HG03159 (cell line): ENCODE measurements around the gene CIITA.
"Not testable (repeated sequence)": the region's sequence is repeated elsewhere in the genome, so short reads cannot be mapped to it uniquely, and the experiment has no call there.

Experiments used
- ATAC-seq: cut with Tn5 transposase; IDR thresholded peaks from one replicate; pipeline ENCODE4 v1.9.1; 2021; ENCODE audit warnings: mild to moderate bottlenecking, moderate library complexity; ENCODE audit not compliant: unreplicated experiment

The CIITA gene, protein sequence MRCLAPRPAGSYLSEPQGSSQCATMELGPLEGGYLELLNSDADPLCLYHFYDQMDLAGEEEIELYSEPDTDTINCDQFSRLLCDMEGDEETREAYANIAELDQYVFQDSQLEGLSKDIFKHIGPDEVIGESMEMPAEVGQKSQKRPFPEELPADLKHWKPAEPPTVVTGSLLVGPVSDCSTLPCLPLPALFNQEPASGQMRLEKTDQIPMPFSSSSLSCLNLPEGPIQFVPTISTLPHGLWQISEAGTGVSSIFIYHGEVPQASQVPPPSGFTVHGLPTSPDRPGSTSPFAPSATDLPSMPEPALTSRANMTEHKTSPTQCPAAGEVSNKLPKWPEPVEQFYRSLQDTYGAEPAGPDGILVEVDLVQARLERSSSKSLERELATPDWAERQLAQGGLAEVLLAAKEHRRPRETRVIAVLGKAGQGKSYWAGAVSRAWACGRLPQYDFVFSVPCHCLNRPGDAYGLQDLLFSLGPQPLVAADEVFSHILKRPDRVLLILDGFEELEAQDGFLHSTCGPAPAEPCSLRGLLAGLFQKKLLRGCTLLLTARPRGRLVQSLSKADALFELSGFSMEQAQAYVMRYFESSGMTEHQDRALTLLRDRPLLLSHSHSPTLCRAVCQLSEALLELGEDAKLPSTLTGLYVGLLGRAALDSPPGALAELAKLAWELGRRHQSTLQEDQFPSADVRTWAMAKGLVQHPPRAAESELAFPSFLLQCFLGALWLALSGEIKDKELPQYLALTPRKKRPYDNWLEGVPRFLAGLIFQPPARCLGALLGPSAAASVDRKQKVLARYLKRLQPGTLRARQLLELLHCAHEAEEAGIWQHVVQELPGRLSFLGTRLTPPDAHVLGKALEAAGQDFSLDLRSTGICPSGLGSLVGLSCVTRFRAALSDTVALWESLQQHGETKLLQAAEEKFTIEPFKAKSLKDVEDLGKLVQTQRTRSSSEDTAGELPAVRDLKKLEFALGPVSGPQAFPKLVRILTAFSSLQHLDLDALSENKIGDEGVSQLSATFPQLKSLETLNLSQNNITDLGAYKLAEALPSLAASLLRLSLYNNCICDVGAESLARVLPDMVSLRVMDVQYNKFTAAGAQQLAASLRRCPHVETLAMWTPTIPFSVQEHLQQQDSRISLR

DNA sequence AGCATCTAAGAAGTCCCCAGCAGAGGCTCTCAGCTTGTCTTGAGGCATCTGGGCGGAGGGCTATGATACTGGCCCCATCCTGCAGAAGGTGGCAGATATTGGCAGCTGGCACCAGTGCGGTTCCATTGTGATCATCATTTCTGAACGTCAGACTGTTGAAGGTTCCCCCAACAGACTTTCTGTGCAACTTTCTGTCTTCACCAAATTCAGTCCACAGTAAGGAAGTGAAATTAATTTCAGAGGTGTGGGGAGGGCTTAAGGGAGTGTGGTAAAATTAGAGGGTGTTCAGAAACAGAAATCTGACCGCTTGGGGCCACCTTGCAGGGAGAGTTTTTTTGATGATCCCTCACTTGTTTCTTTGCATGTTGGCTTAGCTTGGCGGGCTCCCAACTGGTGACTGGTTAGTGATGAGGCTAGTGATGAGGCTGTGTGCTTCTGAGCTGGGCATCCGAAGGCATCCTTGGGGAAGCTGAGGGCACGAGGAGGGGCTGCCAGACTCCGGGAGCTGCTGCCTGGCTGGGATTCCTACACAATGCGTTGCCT is at the start of gene CIITA:
Gene CIITA, plus strand, starts transcription at position 404 of the 543 bp plus-strand sequence. Its CDS starts 129 bp downstream, at position 533.
- peak; percentile 58 for ATAC-seq

DNA sequence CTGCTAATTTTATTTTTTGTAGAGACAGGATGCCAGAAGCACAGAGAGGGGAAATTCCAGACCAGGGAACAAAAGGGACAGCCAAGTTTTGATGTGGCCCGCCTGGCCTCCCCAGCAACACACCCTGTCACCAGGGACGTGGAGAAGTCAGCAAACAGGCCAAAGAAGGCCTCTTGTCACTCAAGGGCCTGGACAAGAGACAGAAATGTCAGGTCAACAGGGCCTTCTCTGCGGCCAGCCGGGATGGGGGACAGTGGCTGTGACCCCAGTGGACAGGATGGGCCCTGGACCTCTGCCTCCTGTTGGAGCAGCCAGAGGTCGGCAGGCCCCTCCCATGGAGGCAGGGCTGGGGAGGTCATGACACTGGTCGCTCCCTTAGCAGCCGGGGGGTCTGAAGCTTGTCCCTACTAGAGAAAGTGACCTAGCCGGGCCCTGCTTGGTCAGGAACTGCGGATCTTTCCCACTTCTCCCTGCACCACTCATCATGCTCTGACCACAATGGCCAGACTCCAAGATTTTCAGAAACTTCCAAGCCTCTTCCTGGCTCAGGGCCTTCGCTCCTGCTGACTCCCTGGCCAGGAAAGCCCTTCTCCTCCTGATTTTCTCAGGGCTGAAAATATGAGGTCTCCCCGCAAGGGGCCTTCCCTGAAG is 49.2 kb upstream of the CIITA start:
- ATAC-seq: no peak

DNA sequence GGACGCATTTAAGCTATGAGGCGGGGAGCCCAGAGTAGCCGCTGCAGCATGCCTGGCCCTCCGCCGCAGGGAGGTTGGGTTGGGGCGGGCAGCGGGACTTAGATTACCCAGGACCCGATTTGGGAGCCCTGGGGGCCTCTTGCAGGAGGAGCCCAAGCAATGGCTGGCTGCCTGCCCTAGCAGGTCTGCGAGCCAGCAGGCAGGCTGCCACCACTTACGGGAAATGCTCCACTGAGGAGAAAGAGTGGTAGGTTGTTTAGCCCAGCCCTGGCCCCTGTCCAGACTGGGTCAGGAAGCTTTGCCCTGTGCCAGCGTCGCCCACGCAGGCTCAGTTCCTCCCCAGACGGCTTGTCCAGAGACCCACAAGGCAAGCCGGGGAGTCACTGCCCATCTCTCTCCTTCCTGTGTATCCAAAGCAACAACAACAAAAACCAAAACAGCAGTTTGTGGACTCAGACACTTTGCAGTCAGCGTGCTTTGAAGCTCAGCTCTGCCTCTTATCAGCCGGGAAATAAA is 48.1 kb upstream of the CIITA start:
- ATAC-seq: no peak

DNA sequence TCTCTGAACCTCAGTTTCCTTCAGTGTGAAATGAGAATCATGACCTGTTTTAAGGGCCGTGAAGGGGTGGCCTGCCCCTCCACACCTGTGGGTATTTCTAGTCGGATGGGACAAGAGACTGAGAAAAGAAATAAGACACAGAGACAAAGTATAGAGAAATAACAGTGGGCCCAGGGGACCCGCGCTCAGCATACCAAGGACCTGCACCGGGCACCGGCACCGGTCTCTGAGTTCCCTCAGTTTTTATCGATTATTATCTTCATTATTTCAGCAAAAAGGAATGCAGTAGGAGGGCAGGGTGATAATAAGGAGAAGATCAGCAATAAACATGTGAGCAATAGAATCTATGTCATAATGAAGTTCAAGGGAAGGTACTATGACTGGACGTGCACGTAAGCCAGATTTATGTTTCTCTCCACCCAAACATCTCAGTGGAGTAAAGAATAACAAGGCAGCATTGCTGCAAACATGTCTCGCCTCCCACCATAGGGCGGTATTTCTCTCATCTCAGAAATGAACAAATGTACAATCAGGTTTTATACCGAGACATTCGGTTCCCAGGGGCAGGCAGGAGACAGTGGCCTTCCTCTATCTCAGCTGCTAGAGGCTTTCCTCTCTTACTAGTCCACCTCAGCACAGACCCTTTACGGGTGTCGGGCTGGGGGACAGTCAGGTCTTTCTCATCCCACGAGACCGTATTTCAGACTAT is 47.5 kb upstream of the CIITA start:
- ATAC-seq: not testable (repeated sequence)

DNA sequence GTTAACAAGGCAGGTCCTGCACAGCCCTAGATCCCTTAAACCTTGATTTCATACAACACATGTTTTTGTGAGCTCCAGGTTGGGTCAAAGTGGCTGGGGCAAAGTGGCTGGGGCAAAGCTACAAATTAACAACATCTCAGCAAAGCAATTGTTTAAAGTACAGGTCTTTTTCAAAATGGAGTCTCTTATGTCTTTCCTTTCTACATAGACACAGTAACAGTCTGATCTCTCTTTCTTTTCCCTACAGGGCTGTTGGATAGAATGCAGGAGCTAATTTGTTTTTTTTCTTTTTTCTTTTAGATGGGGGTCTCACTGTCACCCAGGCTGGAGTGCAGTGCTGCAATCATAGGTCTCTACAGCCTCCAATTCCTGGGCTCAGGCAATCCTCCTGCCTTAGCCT is 46.8 kb upstream of the CIITA start:
- ATAC-seq: not testable (repeated sequence)

DNA sequence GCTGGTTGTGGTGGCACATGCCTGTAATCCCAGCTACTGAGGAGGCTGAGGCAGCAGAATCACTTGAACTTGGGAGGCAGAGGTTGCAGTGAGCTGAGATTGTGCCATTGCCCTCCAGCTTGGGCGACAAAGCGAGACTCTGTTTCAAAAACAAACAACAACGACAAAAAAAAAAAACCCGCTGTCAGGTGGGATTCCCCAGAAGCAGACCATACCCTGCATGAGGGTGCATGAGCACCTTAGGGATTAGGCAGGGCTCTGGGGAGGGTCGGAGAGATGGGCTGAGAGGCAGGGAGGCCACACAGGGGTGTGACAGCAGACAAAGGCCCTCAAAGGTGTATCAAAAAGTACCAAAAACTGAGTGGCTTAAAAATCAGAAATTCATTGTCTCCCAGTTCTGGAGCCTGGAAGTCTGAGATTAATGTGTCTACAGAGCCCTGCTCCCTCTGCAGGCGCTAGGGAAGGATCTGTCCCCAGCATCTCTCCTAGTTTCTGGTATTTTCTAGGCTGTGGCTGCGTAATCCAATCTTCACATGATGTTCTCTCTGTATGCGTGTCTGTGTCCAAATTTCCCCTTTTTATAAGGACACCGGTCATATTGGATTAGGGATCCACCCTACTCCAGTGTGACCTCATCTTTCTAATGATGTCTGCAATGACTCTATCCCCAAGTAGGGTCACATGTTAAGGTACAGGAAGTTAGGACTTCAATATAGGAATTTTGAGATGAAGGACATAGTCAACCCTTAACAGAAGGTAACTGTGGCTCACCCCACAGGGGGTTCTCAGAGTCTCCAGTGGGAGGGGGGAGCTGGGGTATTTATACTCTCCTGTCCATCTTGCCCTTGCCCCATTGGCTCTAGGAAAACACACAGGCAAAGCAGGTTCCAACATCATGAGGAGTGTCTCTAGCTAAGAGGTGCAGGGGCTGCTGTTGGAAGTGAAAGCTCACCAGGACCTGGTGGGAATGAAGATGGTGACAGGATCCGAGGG is 44.8 kb upstream of the CIITA start:
- no peak for ATAC-seq

DNA sequence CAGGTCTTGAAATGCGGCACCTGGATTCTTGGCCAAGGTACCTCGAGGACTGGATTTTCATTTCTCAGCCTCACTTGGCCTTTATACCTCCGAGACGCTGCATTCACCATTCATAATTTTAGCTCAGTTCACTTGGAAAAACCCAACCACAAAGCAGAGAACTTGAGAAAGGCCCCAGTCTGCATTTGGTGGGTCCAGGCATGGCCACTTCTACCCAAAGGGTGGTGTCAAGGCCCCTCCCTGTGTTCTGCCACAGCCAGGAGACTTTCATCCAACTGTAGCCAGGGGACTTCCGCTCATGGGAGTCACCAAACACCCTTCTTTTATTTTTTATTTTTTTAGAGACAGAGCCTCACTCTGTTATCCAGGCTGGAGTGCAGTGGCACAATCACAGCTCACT is 43.7 kb upstream of the CIITA start:
- no peak for ATAC-seq

DNA sequence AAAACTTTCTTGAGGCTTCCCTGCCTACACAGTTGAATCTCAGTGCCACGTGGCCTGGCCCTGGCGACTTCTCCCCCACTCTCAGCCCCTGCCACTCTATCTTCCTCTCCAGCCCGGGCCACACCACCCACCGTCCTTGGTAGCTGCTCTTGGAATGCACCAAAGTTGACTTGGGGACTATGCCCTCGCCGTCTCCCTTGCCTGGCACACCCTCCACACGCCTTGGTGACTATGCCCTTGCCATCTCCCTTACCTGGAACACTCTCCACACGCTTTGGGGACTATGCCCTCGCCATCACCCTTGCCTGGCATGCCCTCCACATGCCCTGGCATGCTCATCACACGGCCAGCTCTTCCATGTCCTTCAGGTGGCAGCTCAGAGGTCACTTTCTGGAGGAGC is 42.9 kb upstream of the CIITA start:
- no peak for ATAC-seq

DNA sequence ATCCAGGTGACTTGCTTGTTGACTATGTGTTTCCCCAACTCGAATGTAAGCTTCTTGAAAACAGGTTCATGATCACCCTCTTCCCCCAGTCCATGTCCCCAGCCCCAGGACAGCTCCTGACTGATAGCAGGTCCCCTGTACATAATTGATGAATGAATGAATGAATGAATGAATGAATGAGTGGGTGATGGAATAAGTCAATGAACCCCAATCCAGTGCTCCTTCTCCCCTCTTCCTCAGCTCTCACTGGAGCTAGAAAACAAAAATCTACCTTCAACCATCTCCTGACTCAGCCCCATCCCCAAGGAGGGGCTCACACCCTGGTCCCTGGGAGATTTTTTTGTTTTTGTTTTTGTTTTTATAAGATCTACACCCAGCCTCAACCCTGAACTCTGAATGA is 42.2 kb upstream of the CIITA start:
- no peak for ATAC-seq

DNA sequence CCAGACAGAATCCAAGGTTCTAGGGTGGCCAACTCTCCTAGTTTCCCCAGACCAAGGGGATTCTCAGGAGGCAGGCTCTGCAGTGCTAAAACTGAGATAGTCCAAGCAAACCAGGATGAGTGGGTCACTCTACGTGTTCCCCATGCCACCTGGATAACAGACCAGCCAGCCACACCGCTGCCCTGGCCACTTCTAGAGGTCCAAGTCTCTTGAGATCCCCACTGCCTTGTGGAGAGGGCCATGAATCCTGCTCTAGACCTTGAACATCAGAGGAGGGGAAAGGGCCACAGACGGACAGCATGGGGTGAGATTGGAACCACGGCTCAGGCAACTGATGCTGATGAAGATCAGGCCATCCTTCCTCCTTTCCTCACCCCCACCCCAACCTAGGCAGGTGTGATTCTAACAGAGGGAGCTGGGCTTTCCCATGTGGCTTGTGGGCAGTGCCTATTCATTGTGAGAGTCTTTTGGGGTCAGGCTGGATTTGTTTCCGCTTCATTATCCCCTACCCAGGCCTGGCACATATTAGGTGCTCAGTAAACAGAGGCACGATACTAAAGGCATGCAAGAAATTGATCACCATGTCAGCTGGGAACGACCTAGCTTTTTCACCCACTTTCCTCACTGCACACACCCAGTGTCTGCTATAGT is 41.6 kb upstream of the CIITA start:
- no peak for ATAC-seq

DNA sequence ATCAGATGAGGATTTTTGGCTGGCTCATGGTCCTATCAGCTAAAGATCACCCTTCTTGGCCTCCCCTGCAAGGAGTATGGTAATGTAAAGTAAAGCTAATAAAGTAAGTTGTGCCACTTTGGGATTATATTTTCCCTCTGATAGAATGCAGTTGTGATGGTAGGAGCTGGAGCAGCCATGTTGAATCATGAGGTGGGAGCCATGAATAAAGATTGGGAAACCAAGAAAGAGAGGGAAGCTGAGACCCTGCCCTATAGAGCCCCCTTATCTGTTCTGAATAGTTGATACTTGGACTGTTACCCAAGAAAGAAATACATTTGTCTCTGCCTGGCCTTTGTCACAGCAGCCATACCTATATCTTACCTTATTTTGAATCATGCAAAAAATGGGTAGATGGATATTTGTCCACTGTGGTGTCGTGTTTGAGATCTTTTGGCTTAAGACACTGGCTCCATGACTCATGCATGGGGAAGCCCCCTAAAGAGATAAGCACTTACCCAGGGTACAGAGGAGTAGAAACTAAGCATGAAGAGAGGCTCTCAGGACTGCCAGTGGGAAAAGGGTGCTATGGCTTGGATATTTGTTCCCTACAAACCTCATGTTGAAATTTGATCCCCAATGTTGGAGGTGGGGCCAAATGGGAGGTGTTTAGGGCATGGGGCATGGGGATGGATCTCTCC is 40.7 kb upstream of the CIITA start:
- no peak for ATAC-seq

DNA sequence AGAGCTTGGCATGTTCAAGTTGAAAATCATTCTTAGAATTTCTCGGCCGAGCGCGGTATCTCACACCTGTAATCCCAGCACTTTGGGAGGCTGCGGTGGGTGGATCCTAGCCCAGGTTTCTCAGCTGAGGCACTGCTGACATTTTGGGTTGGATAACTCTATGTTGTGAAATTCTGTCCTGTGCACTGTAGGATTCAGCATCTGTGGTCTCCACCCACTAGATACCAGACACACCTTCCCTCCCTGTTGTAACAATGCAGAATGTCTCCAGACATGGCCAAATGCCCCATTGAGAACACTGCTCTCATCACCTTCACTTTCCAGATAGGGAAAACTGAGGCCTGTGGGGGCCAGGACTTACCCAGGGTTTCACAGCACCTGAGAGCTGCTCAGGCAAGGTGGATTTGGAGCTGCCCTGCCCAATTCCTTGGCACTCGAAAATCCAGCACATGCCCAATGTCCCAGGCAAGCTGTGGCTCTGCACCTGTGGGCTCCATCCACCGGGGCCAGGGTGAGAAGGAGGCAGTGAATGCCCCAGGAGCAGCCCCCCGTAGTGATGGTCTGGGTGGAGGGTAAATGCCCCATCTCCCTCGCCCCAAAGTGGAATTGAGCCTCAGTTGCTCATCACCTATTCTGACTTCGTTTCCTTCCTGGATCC is 38.3 kb upstream of the CIITA start:
- ATAC-seq: no peak

DNA sequence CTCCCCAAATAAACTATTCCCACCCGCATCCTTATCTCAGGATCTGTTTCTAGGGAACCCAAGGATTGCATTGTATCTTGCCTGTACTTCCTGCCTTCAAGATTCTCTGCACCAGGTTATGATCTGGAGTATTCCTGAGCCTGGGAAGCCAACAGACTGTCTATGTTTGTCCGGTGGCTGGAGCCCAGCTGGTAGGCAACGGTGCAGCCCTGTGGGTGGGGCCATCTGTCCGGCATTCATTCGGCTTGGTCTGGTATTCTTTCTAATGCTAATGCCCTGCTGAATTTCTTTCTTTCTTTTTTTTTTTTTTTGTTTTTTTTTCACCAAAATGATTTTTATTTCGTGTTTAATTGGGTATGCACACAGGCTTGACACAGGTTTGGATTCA is 37.7 kb upstream of the CIITA start:
- no peak for ATAC-seq

DNA sequence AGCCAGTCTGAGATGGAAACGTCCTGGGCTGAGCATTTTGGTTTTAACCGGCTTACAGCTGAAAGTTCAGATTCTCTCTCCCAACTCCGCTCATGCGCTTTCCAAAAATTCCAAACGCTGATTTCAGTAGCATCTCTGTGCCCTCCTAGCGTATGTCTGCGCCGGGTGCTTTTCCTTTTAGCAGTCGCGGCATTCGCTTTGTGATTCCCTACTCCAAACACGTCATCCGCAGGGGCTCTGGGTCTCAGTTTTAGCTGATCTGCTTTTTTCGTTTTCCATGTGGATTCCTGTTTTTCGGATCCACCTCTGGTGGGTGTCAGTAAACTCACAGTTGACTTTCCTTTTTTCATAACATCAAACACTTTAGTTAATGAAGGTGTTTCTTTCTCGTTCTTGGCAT is 36.3 kb upstream of the CIITA start:
- no peak for ATAC-seq

DNA sequence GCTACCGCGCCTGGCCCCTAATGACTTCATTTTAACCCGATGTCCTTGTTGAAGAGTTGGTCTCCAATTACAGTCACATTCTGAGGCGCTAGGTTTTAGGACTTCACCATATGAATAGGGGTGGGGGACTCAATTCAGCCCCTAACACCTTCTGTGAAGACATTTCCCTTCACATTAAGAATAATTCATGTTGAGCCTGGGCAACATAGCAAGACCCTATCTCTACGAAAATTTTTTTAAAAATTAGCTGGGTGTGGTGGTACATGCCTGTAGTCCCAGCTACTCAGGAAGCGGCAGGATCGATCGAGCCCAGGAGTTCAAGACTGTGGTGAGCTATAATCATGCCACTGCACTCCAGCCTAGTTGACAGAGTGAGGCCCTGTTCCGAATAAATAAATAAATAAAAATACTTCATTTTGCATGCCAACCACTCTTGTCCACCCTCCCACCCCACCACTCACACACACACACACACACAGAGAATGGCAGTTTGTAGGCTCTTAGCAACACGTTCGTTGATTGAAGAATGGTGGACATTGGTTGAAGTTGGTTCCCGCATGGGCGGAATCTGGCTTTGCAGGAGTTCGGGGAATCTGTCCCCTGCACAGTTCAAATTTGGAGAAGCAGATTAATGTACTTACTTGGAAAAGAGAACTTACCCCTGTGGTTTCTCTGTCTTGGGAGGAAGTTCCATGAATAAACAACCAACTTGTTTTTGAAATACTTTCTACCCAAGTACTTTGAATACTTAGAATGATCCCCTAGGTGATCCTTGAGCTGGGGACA is 30.6 kb upstream of the CIITA start:
- no peak for ATAC-seq

DNA sequence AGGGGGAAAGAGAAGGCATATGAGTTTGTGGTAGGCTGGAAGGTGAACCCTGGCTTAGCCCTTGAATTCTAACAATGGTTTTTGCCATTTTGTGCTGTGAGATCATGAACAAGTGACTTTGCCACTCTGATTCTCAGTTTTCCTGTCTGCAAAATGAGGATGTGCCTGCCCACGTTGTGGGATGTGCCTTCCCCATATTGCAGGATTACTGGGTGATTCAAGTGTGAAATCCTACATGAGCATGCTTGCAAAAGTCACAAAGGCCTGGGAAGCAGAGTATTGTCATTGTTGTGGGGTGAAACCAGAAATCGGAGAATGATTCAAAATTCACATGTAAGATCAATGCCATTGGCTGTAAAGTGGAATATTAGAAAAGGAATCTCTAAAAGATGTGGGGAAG is 29.8 kb upstream of the CIITA start:
- ATAC-seq: no peak
